ENCODE data around the gene CACNA2D4.

DNA sequence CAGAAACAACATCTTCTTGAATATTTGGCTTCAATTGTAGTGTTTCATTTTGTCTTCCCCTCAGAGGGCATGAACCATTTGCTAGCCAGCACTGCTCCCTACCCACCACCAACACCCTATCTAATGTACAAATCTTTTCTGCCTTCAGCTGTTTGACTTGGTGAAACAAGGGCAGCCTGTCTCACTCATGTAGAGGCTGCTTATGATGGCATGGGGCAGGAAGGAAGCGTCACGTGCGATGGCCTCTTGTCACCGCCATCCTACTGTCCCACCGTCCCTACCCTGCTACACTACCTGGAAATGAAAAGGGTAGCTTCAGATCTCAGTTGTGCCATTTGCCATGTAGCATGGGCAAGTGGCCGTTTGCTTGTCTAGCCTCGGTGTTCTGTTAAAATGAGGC, 128.0 kb downstream of the CACNA2D4 start:
- TF ChIP-seq, protein P1, sequence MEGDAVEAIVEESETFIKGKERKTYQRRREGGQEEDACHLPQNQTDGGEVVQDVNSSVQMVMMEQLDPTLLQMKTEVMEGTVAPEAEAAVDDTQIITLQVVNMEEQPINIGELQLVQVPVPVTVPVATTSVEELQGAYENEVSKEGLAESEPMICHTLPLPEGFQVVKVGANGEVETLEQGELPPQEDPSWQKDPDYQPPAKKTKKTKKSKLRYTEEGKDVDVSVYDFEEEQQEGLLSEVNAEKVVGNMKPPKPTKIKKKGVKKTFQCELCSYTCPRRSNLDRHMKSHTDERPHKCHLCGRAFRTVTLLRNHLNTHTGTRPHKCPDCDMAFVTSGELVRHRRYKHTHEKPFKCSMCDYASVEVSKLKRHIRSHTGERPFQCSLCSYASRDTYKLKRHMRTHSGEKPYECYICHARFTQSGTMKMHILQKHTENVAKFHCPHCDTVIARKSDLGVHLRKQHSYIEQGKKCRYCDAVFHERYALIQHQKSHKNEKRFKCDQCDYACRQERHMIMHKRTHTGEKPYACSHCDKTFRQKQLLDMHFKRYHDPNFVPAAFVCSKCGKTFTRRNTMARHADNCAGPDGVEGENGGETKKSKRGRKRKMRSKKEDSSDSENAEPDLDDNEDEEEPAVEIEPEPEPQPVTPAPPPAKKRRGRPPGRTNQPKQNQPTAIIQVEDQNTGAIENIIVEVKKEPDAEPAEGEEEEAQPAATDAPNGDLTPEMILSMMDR (IDR thresholded peaks at IDR 0.05): no peak
- no peak for TF ChIP-seq POLR2A (IDR thresholded peaks at IDR 0.05)
